Purkinje cell (primary cell): ENCODE measurements around the gene MXRA8. TPM values are rescaled to one million over a fixed set of nuclear protein-coding genes. Genes with fewer than 3 reads are reported as not detected.

Experiments
- polyA plus RNA-seq: library from polyadenylated mRNA; unstranded; fragments of >200 nt; fragmentation: Nextera tagmentation; gene quantifications from 2 replicates; pipeline ENCODE4 v1.2.1, GENCODE V29; 2014

The MXRA8 gene
- 0.63 and 3.6 TPM in 2 replicates for polyA plus RNA-seq

DNA sequence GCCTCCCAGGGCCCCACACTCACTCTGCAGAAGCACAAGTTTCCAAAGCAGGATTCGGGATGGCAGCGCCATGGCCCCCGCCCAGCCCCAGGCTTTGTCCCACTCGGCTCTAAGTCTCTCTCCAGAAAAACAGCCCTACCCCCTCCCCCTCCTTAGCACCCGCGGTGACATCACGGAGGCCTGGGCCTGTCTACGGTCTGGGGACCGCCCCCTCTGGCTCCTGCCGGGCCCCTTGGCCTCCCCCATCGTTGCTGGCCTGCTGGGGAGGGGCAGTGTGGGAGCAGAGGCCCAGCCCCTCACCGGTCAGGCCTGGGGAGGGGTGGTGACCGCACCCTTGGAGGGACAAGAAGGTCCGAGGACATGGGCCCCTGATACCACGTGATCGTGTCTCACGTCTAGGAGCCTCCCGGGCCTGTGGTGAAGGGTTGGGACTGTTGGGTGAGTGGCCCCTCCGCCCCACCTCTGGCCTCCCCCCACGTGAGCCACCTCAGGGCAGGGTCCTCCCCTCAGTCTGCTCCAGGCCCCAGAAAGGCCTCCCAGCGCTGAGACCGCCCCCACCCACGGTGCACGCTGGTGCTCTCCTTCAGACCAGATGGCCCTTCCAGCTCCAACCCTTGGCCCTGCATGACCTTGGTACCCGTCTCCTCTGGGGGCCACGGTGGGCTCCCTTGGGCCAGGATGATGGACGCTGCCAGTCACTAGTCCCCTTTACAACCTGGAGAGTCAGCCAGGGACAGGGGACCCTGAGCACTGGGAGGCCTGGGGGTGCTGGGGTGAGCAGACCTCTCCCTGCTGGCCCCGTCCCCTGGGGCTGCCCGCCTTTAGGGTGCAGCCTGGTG lies at the start of gene MXRA8:
Gene MXRA8, minus strand, starts transcription at position 123 of the 839 bp plus-strand sequence. Its CDS starts 51 bp downstream, at position 72.

DNA sequence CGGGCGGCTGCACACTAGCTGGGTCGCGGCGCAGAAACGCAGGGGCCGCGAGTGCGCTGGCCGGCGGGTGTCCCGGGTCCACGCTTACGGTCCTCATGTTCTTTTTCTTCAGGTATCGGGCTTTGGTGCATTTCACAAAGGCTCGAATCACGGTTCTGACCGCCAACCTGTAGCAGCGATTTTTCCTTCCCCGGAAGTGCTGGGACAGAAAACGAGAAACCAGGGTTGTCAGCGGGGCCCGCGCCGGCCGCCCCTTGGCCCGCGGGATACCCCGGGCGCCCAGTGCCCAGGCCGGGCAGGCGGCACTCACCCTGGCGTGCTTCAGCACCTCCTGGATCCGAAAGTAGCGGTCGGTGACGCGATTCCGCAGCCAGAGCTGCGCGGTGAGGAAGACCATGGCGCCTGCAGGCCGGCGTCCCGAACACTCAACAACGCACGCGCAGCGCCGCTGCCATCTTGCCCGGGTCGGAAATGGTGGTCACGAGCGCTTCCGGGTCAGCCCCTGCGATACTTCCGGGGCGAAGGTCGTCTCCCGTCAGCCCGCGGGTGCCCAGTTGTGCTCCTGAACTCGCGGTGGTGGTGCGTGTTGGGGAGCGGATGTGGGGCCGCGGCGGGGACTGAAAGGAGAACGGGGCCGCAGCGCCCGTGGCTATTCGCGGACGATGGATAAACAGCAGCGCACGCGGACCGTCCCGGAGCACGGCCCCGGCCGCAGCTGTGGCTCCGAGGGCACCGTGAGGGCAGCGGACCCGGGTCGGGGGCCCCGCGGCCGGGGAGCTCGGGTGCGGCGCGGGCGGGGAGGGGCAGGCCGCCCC lies 48.7 kb upstream of the MXRA8 start, which contains the start of gene MRPL20:
Gene MRPL20, minus strand, starts transcription at position 473 of the 815 bp plus-strand sequence. Its CDS starts 76 bp downstream, at position 397.

GRCh38 chr1:1399187-1399871 lies 41.0 kb upstream of the MXRA8 start, which contains the start of gene CCNL2:
TSS of gene CCNL2 (minus strand) at chr1:1399335. CDS start at chr1:1399306, 29 bp downstream.

GRCh38 chr1:1374929-1375662 lies 16.7 kb upstream of the MXRA8 start, which contains the start of gene AURKAIP1:
TSS of gene AURKAIP1 (minus strand) at chr1:1375207. CDS start at chr1:1374756, 451 bp downstream.

DNA sequence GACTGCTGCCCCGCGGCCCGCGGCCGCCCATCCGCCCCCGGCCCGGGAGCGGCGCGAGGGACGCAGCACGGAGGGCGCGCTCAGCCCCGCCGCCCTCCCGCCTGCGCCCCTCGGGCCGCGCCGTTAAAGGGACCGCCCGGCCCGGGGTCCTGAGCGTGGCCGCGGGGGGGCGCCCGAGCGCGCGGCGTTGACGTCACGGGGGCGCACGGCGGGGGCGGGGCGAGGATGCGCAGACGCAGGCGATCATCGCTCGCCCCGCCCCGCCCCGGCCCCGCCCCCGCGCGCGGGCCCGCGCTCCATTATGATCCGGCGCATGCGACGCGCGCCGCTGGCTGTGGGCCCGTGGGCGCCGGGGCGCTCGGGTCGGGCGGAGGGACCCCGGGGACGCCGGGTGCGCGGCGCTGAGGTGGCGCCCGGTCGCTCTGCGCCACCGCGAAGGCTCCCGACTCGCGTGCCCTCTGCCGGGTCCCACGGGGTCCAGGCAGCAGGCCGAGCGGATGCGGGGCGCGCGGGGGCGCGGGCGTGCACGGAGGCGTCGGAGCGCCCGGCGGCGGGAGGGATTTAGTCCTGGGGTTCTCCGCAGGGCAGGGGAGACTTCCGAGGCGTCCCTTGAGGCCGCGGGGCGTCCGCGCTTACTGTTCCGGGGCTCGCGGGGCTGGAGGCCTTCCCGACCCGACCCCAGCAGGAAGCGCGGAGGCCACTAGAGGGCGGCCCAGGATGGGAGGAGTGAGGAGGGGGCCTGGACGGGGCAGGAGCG lies 8.9 kb downstream of the MXRA8 start, which contains the start of gene DVL1:
Gene DVL1, minus strand, starts transcription at position 163 of the 757 bp plus-strand sequence. CDS start 353 bp downstream, outside the sequence.

GRCh38 chr1:1331068-1331965 lies 27.0 kb downstream of the MXRA8 start, which contains the start of gene TAS1R3:
TSS of gene TAS1R3 (plus strand) at chr1:1331280. CDS start at chr1:1331346, 66 bp downstream.

DNA sequence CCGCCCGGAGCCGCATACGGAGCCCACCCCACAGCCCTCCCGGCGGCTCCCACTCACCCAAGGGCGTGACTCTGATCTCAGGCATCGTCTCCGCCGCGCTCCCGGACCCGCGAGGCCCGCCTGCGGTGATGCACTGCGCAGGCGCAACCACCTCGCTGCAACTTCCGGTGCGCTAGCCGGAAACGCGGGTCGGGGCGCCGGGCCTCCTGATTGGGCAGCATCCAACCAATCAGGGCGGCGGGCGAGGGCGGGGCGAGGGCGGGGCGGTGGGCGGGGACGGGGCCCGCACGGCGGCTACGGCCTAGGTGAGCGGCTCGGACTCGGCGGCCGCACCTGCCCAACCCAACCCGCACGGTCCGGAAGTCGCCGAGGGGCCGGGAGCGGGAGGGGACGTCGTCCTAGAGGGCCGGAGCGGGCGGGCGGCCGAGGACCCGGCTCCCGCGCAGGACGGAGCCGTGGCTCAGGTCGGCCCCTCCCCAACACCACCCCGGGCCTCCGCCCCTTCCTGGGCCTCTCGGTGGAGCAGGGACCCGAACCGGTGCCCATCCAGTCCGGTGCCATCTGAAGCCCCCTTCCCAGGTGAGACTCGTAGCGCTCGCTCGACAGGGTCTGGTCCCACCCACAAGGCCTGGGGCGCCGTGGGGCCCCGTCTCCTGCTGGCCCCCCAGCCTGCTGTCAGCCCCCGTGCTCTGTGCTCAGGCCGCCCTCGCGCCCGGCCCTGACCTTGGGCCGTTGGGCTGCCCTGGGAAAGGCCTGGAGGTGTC lies 33.6 kb downstream of the MXRA8 start, which contains the start of the genes CPTP and INTS11:
Gene CPTP, plus strand, starts transcription at position 279 of the 764 bp plus-strand sequence. CDS start 2,109 bp downstream, outside the sequence.
Gene INTS11, minus strand, starts transcription at position 137 of the 764 bp plus-strand sequence. Its CDS starts 52 bp downstream, at position 85.

DNA sequence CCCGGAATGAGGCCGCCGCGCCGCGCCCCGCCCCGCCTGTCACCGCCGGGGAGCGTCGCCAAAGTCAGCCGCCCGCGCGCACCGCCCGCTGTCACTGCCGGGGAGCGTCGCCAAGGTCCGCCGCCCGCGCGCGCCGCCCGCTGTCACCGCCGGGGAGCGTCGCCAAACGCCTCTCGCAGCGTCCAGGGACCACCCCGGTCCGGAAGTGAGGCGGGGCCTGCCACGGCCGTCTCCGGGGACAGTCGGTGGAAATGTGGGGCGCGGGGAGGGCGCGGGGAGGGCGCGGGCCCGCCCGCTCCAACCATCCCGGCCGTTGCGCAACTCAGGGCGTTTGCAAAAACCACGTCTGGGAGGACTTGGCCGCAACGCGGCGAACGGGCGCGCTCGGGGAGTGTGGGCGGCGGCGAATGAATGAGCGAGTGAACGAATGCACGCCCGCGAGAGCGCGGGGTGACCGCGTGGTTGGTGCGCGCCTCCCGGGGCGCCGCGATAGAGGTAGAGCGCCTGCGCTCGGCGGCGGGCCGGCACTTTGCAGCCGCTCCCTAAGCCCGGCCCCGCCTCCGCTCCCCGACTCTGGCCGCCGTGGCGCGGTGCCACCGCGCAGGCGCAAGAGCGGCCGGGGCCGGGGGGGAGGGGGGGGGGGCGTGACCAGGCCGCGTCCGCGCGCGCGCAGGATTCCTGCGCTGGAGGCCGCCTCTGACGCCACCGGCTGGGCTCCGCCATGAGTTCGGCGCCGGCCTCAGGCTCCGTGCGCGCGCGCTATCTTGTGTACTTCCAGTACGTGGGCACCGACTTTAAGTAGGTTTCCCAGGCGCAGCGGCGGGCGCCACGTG lies 50.2 kb downstream of the MXRA8 start, which contains the start of the genes ACAP3 and PUSL1:
Gene ACAP3, minus strand, starts transcription at position 8 of the 833 bp plus-strand sequence. CDS start 115 bp downstream, outside the sequence.
Gene PUSL1, plus strand, starts transcription at position 675 of the 833 bp plus-strand sequence. Its CDS starts 47 bp downstream, at position 722.

Other genes starting within 250 kb of the MXRA8 start
- gene C1orf159, start 242.5 kb downstream of the MXRA8 start, polyA plus RNA-seq: 0.26 TPM in 1 of 2 replicates, not detected in the other
- not detected in 2 replicates for gene TTLL10, start 184.7 kb downstream of the MXRA8 start, polyA plus RNA-seq
- not detected in 2 replicates for gene TNFRSF18, start 152.0 kb downstream of the MXRA8 start, polyA plus RNA-seq
- gene TNFRSF4, start 144.4 kb downstream of the MXRA8 start, polyA plus RNA-seq: not detected in 2 replicates
- gene SDF4, start 126.6 kb downstream of the MXRA8 start, polyA plus RNA-seq: 3.7 and 10.0 TPM in 2 replicates
- 1.3 and 1.5 TPM in 2 replicates for gene B3GALT6, start 126.3 kb downstream of the MXRA8 start, polyA plus RNA-seq
- gene C1QTNF12, start 111.8 kb downstream of the MXRA8 start, polyA plus RNA-seq: not detected in 2 replicates
- gene UBE2J2, start 84.7 kb downstream of the MXRA8 start, polyA plus RNA-seq: 0.87 and 3.4 TPM in 2 replicates
- not detected in 2 replicates for gene SCNN1D, start 78.1 kb downstream of the MXRA8 start, polyA plus RNA-seq
- 0.91 and 4.7 TPM in 2 replicates for gene ACAP3, start 50.6 kb downstream of the MXRA8 start, polyA plus RNA-seq
- 0.26 and 2.6 TPM in 2 replicates for gene PUSL1, start 50.0 kb downstream of the MXRA8 start, polyA plus RNA-seq
- 13.9 and 14.6 TPM in 2 replicates for gene INTS11, start 33.9 kb downstream of the MXRA8 start, polyA plus RNA-seq
- gene CPTP, start 33.8 kb downstream of the MXRA8 start, polyA plus RNA-seq: 0.21 and 0.26 TPM in 2 replicates
- not detected in 2 replicates for gene TAS1R3, start 27.3 kb downstream of the MXRA8 start, polyA plus RNA-seq
- gene DVL1, start 9.1 kb downstream of the MXRA8 start, polyA plus RNA-seq: 0.86 and 1.1 TPM in 2 replicates
- gene AURKAIP1, start 16.7 kb upstream of the MXRA8 start, polyA plus RNA-seq: 29.6 and 36.4 TPM in 2 replicates
- gene CCNL2, start 40.8 kb upstream of the MXRA8 start, polyA plus RNA-seq: 22.1 and 24.2 TPM in 2 replicates
- 252 and 299 TPM in 2 replicates for gene MRPL20, start 48.7 kb upstream of the MXRA8 start, polyA plus RNA-seq
- 0.24 TPM in 1 of 2 replicates, not detected in the other for gene ANKRD65, start 62.7 kb upstream of the MXRA8 start, polyA plus RNA-seq
- 0.74 TPM in 1 of 2 replicates, not detected in the other for gene VWA1, start 77.1 kb upstream of the MXRA8 start, polyA plus RNA-seq
- 3.1 and 14.2 TPM in 2 replicates for gene ATAD3C, start 91.1 kb upstream of the MXRA8 start, polyA plus RNA-seq
- not detected in 2 replicates for gene ATAD3B, start 113.2 kb upstream of the MXRA8 start, polyA plus RNA-seq
- gene ATAD3A, start 153.6 kb upstream of the MXRA8 start, polyA plus RNA-seq: 0.10 and 0.27 TPM in 2 replicates
- gene TMEM240, start 182.1 kb upstream of the MXRA8 start, polyA plus RNA-seq: not detected in 2 replicates
- gene SSU72, start 216.3 kb upstream of the MXRA8 start, polyA plus RNA-seq: 86.2 and 86.3 TPM in 2 replicates
- gene FNDC10, start 241.6 kb upstream of the MXRA8 start, polyA plus RNA-seq: 1.5 and 1.9 TPM in 2 replicates